Measurements from ENCODE around the gene SLC7A10. TPM values are rescaled to one million over a fixed set of nuclear protein-coding genes. Genes with fewer than 3 reads are reported as not detected.

SLC7A10 gene
- polyA plus RNA-seq, 1 of the 3 experiments (the other 2 are of a cell fraction) = 0.02 TPM

- POLR2A ChIA-PET = no interaction called here
- H3F3A ChIP-seq (replicated peaks; ENCODE audit: insufficient read depth) = no peaks in the 10 kb centered on the region
- no peak overlapping the region for H2AFZ ChIP-seq (ENCODE audit: low read depth)
- no peaks in the 10 kb centered on the region for H3K9me2 ChIP-seq
- H3K4me1 ChIP-seq (ENCODE audit: control insufficient read depth in 1 of 2, insufficient read depth in 2 of 2, low read depth in 1 of 2, low read length in 1 of 2) = no peaks in the 10 kb centered on the region; a peak in 1 of 4 replicates
- DNase-seq = no peak
- no peaks in the 10 kb centered on the region for H3K79me2 ChIP-seq (ENCODE audit: insufficient read depth)
- no peak overlapping the region for H3K27ac ChIP-seq (ENCODE audit: low read depth in 2 of 2, low read length in 1 of 2)
- H4K20me1 ChIP-seq (ENCODE audit: insufficient read depth) = no peaks in the 10 kb centered on the region
- CTCF ChIA-PET = interaction anchor here (0.9 to 5.0 kb wide), 8 partner anchors 7 to 188 kb away, joined by 3 to 34 read pairs (median 4); no protein-coding TSS in a partner anchor
- H3K4me2 ChIP-seq = no peak overlapping the region
- TF ChIP-seq TCF12 (IDR thresholded peaks at IDR 0.05) (no peak), EP300 (IDR thresholded peaks at IDR 0.05; ENCODE audit: borderline replicate concordance in 1 of 2, low read depth in 1 of 2, low read length in 1 of 2) (no peak), NFIC (IDR thresholded peaks at IDR 0.05; ENCODE audit: borderline replicate concordance) (no peak), FOXM1 (IDR thresholded peaks at IDR 0.05; ENCODE audit: low read depth) (no peak), TAF1 (IDR thresholded peaks at IDR 0.05; ENCODE audit: borderline replicate concordance, low read depth, low read length) (no peak), FOXJ3 (CRISPR knock-in tag; IDR thresholded peaks at IDR 0.05) (no peak), CHD2 (IDR thresholded peaks at IDR 0.05; ENCODE audit: low read length, partially characterized antibody) (no peak), EZH2phosphoT487 (IDR thresholded peaks at IDR 0.05; ENCODE audit: borderline replicate concordance, low read depth) (no peak), ELF1 (IDR thresholded peaks at IDR 0.05) (no peak), MEF2A (IDR thresholded peaks at IDR 0.05; ENCODE audit: borderline replicate concordance, low read depth) (no peak), RCOR1 (IDR thresholded peaks at IDR 0.05; ENCODE audit: low read length) (no peak), ZBTB33 (IDR thresholded peaks at IDR 0.05; ENCODE audit: borderline replicate concordance, low read depth) (no peak)
- TF ChIP-seq, protein P1, sequence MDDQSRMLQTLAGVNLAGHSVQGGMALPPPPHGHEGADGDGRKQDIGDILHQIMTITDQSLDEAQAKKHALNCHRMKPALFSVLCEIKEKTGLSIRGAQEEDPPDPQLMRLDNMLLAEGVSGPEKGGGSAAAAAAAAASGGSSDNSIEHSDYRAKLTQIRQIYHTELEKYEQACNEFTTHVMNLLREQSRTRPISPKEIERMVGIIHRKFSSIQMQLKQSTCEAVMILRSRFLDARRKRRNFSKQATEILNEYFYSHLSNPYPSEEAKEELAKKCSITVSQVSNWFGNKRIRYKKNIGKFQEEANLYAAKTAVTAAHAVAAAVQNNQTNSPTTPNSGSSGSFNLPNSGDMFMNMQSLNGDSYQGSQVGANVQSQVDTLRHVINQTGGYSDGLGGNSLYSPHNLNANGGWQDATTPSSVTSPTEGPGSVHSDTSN (IDR thresholded peaks at IDR 0.05) = no peak
- TF ChIP-seq, protein P2, sequence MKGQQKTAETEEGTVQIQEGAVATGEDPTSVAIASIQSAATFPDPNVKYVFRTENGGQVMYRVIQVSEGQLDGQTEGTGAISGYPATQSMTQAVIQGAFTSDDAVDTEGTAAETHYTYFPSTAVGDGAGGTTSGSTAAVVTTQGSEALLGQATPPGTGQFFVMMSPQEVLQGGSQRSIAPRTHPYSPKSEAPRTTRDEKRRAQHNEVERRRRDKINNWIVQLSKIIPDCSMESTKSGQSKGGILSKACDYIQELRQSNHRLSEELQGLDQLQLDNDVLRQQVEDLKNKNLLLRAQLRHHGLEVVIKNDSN (IDR thresholded peaks at IDR 0.05; ENCODE audit: borderline replicate concordance, low read depth) = no peak
- TF ChIP-seq, protein P3, sequence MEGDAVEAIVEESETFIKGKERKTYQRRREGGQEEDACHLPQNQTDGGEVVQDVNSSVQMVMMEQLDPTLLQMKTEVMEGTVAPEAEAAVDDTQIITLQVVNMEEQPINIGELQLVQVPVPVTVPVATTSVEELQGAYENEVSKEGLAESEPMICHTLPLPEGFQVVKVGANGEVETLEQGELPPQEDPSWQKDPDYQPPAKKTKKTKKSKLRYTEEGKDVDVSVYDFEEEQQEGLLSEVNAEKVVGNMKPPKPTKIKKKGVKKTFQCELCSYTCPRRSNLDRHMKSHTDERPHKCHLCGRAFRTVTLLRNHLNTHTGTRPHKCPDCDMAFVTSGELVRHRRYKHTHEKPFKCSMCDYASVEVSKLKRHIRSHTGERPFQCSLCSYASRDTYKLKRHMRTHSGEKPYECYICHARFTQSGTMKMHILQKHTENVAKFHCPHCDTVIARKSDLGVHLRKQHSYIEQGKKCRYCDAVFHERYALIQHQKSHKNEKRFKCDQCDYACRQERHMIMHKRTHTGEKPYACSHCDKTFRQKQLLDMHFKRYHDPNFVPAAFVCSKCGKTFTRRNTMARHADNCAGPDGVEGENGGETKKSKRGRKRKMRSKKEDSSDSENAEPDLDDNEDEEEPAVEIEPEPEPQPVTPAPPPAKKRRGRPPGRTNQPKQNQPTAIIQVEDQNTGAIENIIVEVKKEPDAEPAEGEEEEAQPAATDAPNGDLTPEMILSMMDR (IDR thresholded peaks at IDR 0.05) = no peak
- WGBS (ENCODE audit: low lambda C conversion rate) = 31% methylated on average over 1 of the region's 1 CpG
- H3K27me3 ChIP-seq (ENCODE audit: insufficient read depth) = peaks cover 32% of the 10 kb centered on the region
- H3K9ac ChIP-seq = no peak overlapping the region
- no peak overlapping the region for H3K4me3 ChIP-seq (ENCODE audit: low read depth in 2 of 2, low read length in 1 of 2)
- 0 out of 2 replicates have a peak, but pooled peaks cover 9% of the 10 kb centered on the region for H3K9me3 ChIP-seq
- no peaks in the 10 kb centered on the region for H3K36me3 ChIP-seq (replicated peaks in 1 of 2; ENCODE audit: control insufficient read depth in 1 of 2, insufficient read depth in 2 of 2, low read length in 1 of 2)
These were observed 2.4 kb upstream of the SLC7A10 start for GRCh38 chr19:33227870-33228599.

Data from SK-N-SH (cell line).